Suprapubic skin (tissue), 4 donors: Measurements from ENCODE around the gene MYO1E.

Experiments
- CTCF ChIP-seq, 2 donors: fragments of 200-600 bp in 1 of 2; fragments of 450-650 bp in 1 of 2; sonication (generic) in 1 of 2; IDR thresholded peaks; one replicate each; pipeline ENCODE4 v1.5.1; 2016 to 2019; ENCODE audit warnings: antibody characterized with exemption in 2 of 2, mild to moderate bottlenecking in 1 of 2, moderate library complexity in 1 of 2
- POLR2A ChIP-seq, 2 donors: fragments of 450-650 bp; IDR thresholded peaks; one replicate each; pipeline ENCODE4 v1.6.1; 2017; ENCODE audit warnings: antibody characterized with exemption in 2 of 2, mild to moderate bottlenecking in 2 of 2, moderate library complexity in 2 of 2
- POLR2AphosphoS5 ChIP-seq, 3 donors: sonication (generic); formaldehyde crosslinking; IDR thresholded peaks; one replicate each; pipeline ENCODE4 v1.6.1; 2017; ENCODE audit warnings: antibody characterized with exemption in 3 of 3

GRCh38 chr15:59178151-59178695 lies 194.4 kb downstream of the MYO1E start:
- TF ChIP-seq CTCF (IDR thresholded peaks at IDR 0.05) = no peak
- TF ChIP-seq POLR2AphosphoS5 (IDR thresholded peaks at IDR 0.05) = no peak
- TF ChIP-seq POLR2A (IDR thresholded peaks at IDR 0.05) = no peak
